WTC11 (cell line): ENCODE results near the gene FBXL4.

Source experiments
- ARID4B ChIP-seq: sonication (generic); formaldehyde crosslinking; IDR thresholded peaks from 2 replicates; pipeline ENCODE4 v1.8.0; 2023; ENCODE audit warnings: missing genetic modification reagents, mild to moderate bottlenecking, borderline replicate concordance
- ATF2 ChIP-seq: sonication (generic); formaldehyde crosslinking; IDR thresholded peaks from 2 replicates; pipeline ENCODE4 v1.8.1; 2022; ENCODE audit warnings: low read depth, missing genetic modification reagents, borderline replicate concordance
- CREB1 ChIP-seq: sonication (generic); formaldehyde crosslinking; IDR thresholded peaks from 2 replicates; pipeline ENCODE4 v1.8.0; 2023; ENCODE audit warnings: mild to moderate bottlenecking, missing genetic modification reagents
- CTCF ChIP-seq: fragments of 200-600 bp; IDR thresholded peaks from 2 replicates; pipeline ENCODE4 v1.8.0; 2022; ENCODE audit warnings: antibody characterized with exemption
- E2F1 ChIP-seq: sonication (generic); formaldehyde crosslinking; IDR thresholded peaks from 2 replicates; pipeline ENCODE4 v1.8.0; 2022; ENCODE audit warnings: mild to moderate bottlenecking, missing genetic modification reagents
- E2F5 ChIP-seq: sonication (generic); formaldehyde crosslinking; IDR thresholded peaks from 2 replicates; pipeline ENCODE4 v1.8.1; 2022; ENCODE audit warnings: mild to moderate bottlenecking, moderate library complexity, missing genetic modification reagents
- MLX ChIP-seq: sonication (generic); formaldehyde crosslinking; IDR thresholded peaks from 2 replicates; pipeline ENCODE4 v1.8.1; 2023; ENCODE audit warnings: mild to moderate bottlenecking, missing genetic modification reagents, moderate library complexity
- SP1 ChIP-seq: sonication (generic); formaldehyde crosslinking; conservative IDR thresholded peaks from 2 replicates; pipeline ENCODE4 v1.8.1; 2022; ENCODE audit warnings: missing genetic modification reagents
- TEAD4 ChIP-seq: sonication (generic); formaldehyde crosslinking; IDR thresholded peaks from 2 replicates; pipeline ENCODE4 v1.8.0; 2022; ENCODE audit warnings: mild to moderate bottlenecking, missing genetic modification reagents
- USF2 ChIP-seq: sonication (generic); formaldehyde crosslinking; IDR thresholded peaks from 2 replicates; pipeline ENCODE4 v1.8.1; 2023; ENCODE audit warnings: mild to moderate bottlenecking, missing genetic modification reagents, moderate library complexity
- ZBTB21 ChIP-seq: sonication (generic); formaldehyde crosslinking; IDR thresholded peaks from 2 replicates; pipeline ENCODE4 v1.8.1; 2023; ENCODE audit warnings: mild to moderate bottlenecking, missing genetic modification reagents, borderline replicate concordance
- ZNF396 ChIP-seq: fragments of 250-450 bp; sonication (Bioruptor Pico); IDR thresholded peaks from 2 replicates; pipeline ENCODE4 v1.8.0; 2021; ENCODE audit warnings: mild to moderate bottlenecking, moderate library complexity, borderline replicate concordance

- TF ChIP-seq CTCF: no peak
- TF ChIP-seq USF2 (CRISPR knock-in tag): no peak
- TF ChIP-seq ZNF396 (CRISPR knock-in tag): no peak
- TF ChIP-seq ARID4B (CRISPR knock-in tag): no peak
- TF ChIP-seq E2F1 (CRISPR knock-in tag): no peak
- no peak for TF ChIP-seq ATF2 (CRISPR knock-in tag)
- TF ChIP-seq ZBTB21: no peak
- no peak for TF ChIP-seq E2F5 (CRISPR knock-in tag)
- no peak for TF ChIP-seq MLX (CRISPR knock-in tag)
- TF ChIP-seq TEAD4: no peak
- no peak for TF ChIP-seq CREB1 (CRISPR knock-in tag)
- no peak for TF ChIP-seq SP1 (CRISPR knock-in tag)
Observed at GRCh38 chr6:98942263-98942803, 5.4 kb downstream of the FBXL4 start.
